GM23338 (cell line): Measurements from ENCODE around the gene SGK1.

Experiments used
- CTCF ChIP-seq, 2 experiments: fragments of 200-600 bp in 1 of 2; sonication (generic) in 1 of 2; conservative IDR thresholded peaks; 2 replicates each; pipeline versions ENCODE4 v1.5.1 to v1.6.1; 2016 to 2017; ENCODE audit warnings: antibody characterized with exemption in 2 of 2, low read depth in 2 of 2, mild to moderate bottlenecking in 2 of 2, moderate library complexity in 1 of 2
- EZH2 ChIP-seq: fragments of 200-600 bp; sonication (generic); IDR thresholded peaks from one replicate; pipeline ENCODE4 v1.8.0; 2017; ENCODE audit warnings: antibody characterized with exemption, mild to moderate bottlenecking, low read depth; ENCODE audit not compliant: unreplicated experiment
- EZH2phosphoT487 ChIP-seq: fragments of 200-600 bp; sonication (generic); IDR thresholded peaks from one replicate; pipeline ENCODE4 v1.8.1; 2018; ENCODE audit warnings: antibody characterized with exemption; ENCODE audit not compliant: unreplicated experiment
- JUNB ChIP-seq: IDR thresholded peaks from one replicate; pipeline ENCODE4 v1.6.1; 2016; ENCODE audit warnings: antibody characterized with exemption; ENCODE audit not compliant: unreplicated experiment
- POLR2AphosphoS5 ChIP-seq: IDR thresholded peaks from 2 replicates; pipeline ENCODE4 v1.6.1; 2016; ENCODE audit warnings: antibody characterized with exemption, low read depth
- REST ChIP-seq: IDR thresholded peaks from one replicate; pipeline ENCODE4 v1.6.1; 2018; ENCODE audit warnings: antibody characterized with exemption; ENCODE audit not compliant: unreplicated experiment
- ZNF331 ChIP-seq: fragments of 250-450 bp; sonication (Bioruptor Pico); IDR thresholded peaks from 2 replicates; pipeline ENCODE4 v1.5.0; 2020; ENCODE audit warnings: low read depth, mild to moderate bottlenecking, moderate library complexity

- TF ChIP-seq CTCF (conservative IDR thresholded peaks at IDR 0.05; ENCODE audit: low read depth in 2 of 2) (no peak), POLR2AphosphoS5 (no peak), EZH2phosphoT487 (no peak), EZH2 (no peak), JUNB (no peak), REST (no peak), ZNF331 (CRISPR knock-in tag) (no peak)
Observed at GRCh38 chr6:134357022-134357487, 39.1 kb upstream of the SGK1 start.
